Epithelial cell of proximal tubule (primary cell): ENCODE results near the gene ADAT3. TPM values are rescaled to one million over a fixed set of nuclear protein-coding genes. Genes with fewer than 3 reads are reported as not detected.

Source experiments
- DNase-seq: peaks from one replicate; pipeline ENCODE4 v3.0.0-alpha.2; 2011; ENCODE audit warnings: low read depth
- H3K4me3 ChIP-seq: 2 replicates; pipeline ENCODE4 v1.5.1; 2011; ENCODE audit warnings: low read depth, mild to moderate bottlenecking, low read length
- total RNA-seq: library from RNA; depleted of rRNA; stranded (reverse); fragments of >200 nt; gene quantifications from 2 replicates; pipeline ENCODE4 v1.2.3, GENCODE V29; 2015
- TF ChIP-seq, protein P1 (sequence below): conservative IDR thresholded peaks from 2 replicates; pipeline ENCODE4 v1.5.1; 2012; ENCODE audit warnings: low read depth, mild to moderate bottlenecking, low read length

Gene ADAT3
- total RNA-seq, 1 donor from 2014 or later: 10.3 TPM

DNA sequence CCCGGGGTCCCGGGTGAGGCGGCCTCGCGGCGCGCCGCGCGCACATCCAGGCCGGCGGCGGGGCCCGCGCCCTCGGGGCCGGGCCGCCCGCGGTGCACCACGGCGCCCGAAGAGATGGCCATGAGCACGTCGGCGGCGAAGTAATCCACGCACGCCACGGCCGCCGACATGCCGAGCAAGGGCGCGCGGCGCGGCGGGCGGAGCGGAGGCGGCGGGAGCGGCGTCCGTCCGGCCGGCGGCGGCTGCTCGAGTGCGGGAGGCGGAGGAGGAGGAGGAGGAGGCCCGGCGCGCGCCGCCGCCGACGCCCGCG, 41.9 kb upstream of the ADAT3 start, which contains the start of gene KLF16:
TSS of gene KLF16 (minus strand) at position 252 of the 310 bp plus-strand sequence. CDS start at position 170, 82 bp downstream.
- H3K4me3 ChIP-seq: peak within 1 kb of the TSS; percentile 92
- no peak for DNase-seq
- TF ChIP-seq, protein P1, sequence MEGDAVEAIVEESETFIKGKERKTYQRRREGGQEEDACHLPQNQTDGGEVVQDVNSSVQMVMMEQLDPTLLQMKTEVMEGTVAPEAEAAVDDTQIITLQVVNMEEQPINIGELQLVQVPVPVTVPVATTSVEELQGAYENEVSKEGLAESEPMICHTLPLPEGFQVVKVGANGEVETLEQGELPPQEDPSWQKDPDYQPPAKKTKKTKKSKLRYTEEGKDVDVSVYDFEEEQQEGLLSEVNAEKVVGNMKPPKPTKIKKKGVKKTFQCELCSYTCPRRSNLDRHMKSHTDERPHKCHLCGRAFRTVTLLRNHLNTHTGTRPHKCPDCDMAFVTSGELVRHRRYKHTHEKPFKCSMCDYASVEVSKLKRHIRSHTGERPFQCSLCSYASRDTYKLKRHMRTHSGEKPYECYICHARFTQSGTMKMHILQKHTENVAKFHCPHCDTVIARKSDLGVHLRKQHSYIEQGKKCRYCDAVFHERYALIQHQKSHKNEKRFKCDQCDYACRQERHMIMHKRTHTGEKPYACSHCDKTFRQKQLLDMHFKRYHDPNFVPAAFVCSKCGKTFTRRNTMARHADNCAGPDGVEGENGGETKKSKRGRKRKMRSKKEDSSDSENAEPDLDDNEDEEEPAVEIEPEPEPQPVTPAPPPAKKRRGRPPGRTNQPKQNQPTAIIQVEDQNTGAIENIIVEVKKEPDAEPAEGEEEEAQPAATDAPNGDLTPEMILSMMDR: no peak

DNA sequence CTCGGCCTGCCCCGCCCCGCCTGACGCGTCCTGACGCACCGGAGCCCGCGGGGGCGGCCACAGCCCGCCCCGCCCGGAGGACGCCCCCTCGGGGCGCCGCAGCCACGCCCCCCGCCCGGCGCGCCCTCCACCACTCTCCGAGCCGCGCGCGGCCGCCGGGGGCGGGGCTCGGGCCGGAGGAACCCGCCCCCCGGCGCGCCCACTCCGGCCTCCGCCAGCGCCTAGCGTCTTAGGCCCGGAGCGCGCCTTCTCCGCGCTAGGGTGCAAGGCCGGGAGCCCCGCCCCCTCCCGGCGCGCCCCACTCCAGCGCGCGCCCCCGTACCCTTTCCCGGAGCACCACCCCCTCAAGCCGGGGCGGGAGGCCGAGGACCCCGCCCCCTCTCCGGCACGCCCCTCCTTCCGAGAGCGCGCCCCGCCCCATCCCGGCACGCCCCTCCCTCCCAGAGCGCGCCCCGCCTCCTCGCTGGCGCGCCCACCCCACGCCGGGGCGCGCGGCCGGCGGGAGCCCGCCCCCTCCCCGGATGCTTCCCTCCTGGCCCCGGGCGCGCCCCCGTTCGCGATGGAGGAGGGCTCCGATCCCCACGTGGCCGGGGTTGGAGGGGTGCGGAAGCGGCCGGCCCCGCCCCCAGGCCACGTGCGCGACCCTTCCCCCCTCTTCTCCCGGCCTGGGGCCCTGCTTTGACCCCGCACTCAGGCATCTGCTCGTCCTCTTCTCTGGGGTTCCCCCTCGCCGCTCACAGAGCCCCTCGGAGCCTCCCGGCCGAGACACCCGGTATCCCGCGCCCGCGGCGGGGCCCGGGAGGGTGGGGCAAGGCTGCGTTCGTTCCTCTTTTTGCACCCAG, 41.3 kb upstream of the ADAT3 start:
- H3K4me3 ChIP-seq: peak overlapping the region; percentile 85
- TF ChIP-seq, protein P1: no peak
- DNase-seq: no peak

DNA sequence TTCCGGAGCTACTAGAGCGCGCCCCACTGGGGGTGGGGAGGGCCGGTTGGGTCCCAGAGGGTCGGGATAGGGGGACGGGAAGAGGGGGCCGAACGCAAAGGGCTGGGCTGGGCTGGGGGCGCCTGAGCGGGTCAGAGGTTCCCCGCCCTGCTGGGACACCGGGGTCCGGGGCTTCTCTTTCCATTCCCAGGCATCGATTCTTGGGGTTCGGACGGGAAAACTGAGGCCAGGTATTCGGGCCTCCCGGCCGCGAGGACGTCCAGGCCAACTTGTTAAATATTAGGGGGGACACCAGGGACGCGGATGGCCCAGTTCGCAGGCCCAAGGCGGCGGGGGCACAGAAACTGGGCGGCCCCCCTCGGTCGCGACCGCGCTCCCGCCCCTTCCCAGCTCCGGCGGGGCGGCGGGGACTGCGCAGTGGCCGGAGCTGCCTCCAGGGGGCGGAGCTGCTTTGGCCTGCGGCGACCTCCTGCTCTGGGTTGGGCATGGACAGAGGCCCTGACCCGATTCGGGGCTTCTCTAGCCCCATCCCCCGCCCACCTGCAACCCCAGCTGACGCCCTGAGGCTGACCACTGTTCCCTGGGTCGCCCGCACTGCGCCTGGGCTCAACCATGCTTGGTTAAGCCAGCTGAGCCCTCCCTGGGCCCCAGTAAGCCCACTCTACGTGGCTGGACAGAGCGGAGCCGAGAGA, 40.6 kb upstream of the ADAT3 start:
- no peak for DNase-seq
- peak overlapping the region; percentile 85 for H3K4me3 ChIP-seq
- TF ChIP-seq, protein P1: peak; percentile 61

DNA sequence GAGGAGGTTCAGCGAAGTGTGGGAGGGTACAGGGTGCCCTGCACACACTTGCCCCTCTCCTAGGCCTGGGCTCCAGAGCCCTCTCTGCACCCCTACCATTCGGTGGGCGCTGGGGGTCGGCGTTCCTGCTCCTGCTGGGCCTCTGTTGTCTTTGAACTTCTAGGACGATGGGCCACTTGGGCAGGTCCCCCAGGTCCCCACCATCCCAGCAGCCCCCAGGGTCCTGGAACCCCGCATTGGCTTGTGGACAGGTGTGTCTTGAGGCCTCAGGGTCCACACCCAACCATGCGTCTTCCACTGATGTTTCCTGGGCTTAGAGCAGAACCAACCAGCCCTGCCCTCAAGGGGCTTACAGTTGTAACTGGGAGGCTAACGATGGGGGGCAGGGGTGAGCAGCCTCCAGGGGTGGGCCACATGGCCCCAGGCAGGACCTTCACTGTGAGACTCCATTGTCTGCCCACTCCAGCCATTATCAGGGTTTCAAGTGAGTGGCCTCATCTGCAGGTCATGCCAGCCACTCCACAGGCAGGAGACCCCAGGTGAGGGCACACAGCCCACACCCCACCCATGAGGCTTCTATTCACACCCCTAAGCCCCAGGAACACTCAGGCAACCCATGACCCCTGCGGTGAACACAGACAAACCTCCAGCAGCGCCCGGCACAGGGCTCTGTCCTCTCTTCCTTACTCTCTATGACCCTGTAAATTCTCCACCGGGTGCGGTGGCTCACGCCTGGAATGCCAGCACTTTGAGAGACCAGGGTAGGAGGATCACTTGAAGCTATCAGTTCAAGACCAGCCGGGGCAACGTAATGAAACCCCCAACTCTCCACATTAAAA, 39.8 kb upstream of the ADAT3 start:
- TF ChIP-seq, protein P1: no peak
- peak overlapping the region; percentile 85 for H3K4me3 ChIP-seq
- DNase-seq: no peak

DNA sequence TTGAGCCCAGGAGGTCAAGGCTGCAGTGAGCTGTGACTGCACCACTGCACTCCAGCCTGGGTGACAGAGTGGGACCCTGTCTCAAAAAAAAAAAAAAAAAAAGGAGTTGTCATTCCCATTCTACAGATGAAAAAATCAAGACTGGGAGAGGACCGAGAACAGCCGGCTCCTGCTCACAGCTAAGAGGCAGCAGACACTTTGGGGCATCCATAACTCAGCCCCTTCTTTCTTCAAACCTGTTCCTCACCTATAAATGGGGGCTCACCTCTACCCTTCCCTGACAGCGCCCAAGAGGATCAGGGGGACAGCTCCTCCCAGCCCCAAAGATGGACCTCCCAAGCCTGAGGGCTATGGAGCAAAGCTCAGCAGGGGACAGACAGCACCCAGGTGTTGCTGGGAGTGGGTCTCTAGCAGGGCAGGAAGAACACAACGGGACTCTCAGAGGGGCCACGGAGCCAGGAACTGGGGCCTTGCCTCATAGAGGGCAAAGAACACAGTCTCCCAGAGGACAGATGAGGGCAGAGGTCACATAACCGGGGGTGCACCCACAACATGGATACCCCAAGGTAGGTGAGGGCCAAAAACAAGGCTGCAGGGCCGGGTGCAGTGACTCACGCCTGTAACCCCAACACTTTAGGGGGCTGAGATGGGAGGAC, 38.4 kb upstream of the ADAT3 start:
- H3K4me3 ChIP-seq: no peak overlapping the region
- DNase-seq: no peak
- TF ChIP-seq, protein P1: no peak

DNA sequence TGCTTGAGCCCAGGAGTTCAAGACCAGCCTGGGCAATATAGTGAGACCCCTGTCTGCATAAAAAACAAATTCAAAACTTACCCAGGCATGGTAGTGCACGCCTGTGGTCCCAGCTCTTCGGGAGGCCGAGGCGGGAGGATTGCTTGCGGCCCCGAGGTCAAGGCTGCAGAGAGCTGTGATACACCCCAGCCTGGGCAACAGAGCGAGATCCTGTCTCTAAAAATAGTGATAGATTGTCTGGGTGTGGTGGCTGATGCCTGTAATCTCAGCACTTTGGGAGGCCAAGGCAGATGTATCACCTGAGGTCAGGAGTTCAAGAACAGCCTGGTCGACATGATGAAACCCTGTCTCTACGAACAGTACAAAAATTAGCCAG, 37.9 kb upstream of the ADAT3 start:
- H3K4me3 ChIP-seq: no peak overlapping the region
- DNase-seq: no peak
- TF ChIP-seq, protein P1: no peak
